ENCODE results near the gene ZFPM1.
"Not testable (repeated sequence)": the region's sequence is repeated elsewhere in the genome, so short reads cannot be mapped to it uniquely, and the experiment has no call there.

Gene ZFPM1

DNA sequence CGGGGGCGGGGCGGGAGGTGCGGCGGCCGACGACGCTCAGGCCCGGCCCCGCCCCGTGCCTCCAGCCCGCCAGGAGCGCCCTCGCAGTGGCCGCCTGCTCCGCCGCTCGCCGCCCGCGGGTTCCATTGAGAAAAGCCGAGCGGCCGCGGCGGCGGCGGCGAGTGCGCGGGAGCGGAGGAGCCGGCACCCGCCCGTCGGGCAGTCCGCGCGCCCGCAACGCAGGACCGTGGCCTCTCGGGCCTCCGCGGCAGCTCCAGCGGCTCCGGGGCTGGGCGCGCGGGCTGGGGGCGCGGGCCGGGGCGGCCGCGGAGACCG is at the start of gene ZFPM1:
TSS of gene ZFPM1 (plus strand) at position 64 of the 315 bp plus-strand sequence. CDS start 359 bp downstream, outside the sequence.
- no peak for DNase-seq (ENCODE audit: low read depth in 2 of 3, low spot score in 1 of 3)

DNA sequence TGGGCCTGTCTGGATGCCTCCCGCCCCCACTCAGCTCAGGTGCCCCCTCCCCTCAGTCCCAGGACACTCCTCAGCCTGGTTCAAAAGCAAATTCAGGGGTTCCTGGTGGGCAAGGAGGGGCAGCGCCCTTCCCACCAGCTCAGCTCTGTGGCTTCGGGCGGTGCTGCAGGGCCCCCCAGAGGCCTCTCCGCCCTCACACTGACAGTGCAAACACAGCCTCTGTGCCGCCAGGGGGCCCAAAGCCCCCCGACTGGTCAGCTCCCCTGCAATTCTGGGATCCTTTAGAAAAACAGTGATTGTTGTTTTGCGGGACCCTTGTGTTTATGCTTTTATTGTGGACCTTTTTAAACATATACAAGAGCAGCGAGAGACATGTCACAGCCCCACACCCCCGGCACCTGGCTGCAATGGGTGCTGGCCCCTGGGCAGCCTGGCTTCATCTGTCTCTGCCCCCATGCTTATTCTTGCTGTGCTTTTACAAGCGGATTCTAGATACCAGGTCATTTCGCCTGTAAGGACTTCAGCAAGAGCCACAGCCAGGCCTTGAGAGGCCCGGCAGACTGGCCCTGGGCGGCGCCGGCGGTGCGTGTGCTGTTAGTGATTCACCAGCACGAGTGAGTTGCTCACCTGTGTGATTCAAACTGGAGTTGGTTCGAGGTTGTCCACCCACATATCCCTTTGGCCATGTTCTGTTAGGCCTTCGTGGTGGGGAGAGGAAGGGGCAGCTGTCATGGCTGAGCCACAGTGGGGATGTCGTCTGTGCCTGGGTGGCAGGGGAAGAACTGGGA is 49.1 kb upstream of the ZFPM1 start:
- no peak for DNase-seq (ENCODE audit: low read depth in 2 of 3, low spot score in 1 of 3)

DNA sequence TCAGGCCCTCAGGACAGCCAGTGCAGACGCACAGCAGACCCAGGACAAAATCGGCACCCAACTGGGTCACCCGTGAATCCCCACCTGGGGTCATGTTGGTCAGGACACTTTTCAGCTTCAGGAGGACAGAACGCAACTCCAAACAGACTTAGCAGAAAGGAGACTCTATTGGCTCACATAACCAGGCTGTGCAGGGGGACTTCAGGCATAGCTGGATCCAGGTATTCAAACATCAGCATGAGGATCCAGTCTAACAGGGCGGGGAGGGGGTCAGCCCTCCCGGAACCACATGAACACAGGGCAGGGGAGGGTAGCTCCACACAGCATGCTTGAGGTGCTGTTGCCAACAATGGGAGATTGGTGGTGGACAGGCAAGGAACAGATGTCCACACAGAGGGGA is 48.3 kb upstream of the ZFPM1 start:
- no peak for DNase-seq (ENCODE audit: low read depth in 2 of 3, low spot score in 1 of 3)

DNA sequence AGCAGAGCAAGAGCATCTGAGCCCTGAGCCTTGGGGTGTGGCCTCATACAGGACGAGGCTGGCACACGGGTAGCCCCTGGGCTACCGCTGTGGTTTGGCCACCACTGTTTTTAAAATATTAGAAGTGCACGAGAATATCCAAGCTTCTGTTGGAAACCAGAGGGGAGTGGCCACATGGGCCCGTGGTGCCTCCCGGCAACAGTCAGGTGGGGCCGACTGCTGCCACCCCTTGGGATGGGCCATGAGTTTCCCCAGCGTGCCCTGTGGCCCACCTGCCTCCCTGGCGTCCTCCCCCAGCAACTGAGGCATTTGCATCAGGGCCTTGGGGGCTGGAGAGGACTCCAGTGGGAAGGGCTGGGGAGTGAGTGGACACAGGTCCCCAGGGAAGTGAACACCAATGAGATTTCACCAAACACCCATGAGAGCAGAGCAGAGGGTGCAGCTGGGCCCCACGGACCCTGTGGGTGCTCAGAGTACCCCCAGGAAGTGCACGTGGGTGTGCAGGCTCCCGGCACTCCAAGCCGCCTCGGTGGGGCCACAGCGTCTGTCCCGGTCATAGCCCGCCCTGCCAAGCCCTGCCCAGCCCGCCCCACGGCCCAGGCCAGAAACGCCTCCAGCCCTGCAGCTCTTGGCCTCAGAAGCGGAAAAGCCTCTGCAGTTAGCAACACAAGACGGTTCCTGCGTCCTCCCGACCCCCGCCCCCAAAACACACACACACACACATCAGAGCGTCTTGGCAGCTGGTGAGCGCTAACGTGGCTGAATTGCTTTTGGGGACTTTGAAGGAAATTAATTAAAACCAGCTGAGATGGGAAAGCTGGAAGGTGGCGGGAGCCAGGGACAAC is 47.6 kb upstream of the ZFPM1 start:
- no peak for DNase-seq (ENCODE audit: low read depth in 2 of 3, low spot score in 1 of 3)

DNA sequence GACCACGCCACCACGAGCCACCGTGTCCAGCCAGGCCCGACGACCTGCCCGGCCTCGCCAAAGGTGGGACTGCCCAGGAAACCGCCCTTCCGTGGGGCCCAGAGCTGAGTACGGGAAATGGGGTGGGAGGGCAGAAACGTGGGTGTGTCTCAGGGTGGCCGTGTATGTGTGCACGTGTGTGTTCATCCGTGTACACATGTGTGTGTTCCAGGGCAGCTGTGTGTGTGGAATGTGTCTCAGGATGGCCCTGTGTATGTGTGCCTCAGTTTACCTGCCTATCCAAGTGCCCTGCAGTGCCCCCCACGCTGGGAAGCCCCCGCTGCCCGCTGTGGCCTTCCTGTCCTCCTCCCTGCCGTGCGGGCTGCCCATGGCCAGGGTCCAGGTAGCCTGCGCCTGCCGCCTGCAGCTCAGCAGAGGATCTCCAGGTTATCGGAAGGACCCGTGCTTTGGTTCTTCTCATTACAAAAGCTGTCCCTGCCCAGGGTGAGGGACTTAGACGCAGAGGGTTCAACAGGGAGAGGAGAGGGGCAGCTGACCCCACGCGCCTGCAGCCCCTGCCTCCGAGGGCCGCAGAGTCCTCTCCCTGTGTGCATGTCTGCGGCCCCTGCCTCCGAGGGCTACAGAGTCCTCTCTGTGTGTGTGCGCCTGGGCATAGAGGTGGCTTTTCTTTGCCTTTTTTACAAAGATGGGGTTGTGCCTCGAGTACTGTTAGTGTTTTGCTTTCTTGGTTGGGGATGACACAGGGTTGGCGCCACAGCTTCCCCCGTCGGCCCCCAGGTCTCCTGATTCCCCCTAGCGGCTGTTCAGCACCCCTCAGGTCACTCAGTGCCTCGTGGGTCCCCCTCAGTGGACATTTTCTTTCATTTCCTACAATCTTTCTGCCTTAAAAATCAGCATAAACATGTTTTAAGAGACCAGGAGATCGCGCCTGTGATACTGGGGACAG is 46.7 kb upstream of the ZFPM1 start:
- no peak for DNase-seq (ENCODE audit: low read depth in 2 of 3, low spot score in 1 of 3)

DNA sequence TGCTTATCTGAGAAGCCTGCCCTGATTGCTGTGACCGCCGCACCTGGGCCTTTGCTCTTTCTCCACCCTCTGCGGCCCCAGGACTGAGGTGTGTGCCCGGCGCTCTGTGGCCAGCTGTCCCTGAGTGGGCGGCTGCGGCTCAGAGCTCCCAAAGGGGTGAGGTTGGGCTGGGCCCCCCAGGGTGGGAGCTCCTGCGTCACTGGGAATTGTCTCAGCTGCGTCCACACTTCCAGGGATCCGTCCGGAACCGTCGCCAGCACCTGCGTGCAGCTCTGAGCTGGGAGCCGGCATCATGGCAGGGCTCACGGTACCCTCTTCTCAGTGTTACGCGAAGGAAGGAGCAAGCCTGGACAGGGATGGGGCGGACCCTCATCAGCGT is 46.0 kb upstream of the ZFPM1 start:
- no peak for DNase-seq (ENCODE audit: low read depth in 2 of 3, low spot score in 1 of 3)

DNA sequence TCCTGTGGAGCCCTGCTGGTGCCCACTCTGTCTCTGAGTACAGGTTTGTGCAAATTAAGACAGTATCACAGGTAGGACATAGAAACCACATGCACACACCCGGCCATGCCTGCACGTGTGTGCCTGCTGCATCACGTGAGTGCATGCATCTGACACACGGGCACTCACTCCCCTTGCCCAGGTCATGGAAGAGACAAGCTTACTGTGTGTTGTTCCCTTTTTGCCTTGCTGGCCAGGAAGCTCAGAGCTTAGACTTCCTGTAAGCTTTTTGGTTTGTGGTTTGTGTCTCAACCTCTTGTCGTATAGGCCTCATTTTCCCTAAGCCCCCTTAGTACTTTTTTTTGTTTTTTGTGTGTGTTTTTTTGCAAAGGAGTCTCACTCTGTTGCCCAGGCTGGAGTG is 45.3 kb upstream of the ZFPM1 start:
- no peak for DNase-seq (ENCODE audit: low read depth in 2 of 3, low spot score in 1 of 3)

DNA sequence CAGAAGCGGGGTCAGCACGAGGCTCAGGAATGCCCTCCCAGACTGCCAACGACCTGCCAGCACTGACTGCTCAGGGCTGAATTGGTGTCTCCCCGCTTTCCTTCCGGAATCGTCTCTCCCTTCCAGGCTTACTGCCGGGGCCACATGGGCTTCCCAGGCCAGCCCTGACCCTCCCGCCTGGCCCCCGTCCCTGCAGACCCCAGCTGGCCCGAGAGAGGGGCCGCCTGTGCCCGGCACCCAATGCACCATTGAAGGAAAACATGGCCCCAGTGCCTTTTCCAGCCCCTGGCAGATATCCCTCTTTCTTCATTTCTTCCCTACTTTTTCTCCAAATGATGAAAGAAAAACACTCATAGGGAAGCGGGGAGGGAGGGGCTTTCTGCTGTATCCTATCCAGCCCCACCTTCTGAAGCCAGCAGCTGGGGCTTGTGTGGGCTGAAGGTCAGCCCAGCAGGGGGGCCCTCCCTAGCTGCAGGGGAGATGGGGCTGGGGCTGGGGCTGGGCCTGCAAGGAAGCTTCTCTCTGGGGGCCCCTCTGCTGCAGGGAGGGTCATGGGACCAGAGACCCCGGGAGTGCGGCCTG is 44.4 kb upstream of the ZFPM1 start:
- DNase-seq (ENCODE audit: low read depth in 2 of 3, low spot score in 1 of 3) = no peak

DNA sequence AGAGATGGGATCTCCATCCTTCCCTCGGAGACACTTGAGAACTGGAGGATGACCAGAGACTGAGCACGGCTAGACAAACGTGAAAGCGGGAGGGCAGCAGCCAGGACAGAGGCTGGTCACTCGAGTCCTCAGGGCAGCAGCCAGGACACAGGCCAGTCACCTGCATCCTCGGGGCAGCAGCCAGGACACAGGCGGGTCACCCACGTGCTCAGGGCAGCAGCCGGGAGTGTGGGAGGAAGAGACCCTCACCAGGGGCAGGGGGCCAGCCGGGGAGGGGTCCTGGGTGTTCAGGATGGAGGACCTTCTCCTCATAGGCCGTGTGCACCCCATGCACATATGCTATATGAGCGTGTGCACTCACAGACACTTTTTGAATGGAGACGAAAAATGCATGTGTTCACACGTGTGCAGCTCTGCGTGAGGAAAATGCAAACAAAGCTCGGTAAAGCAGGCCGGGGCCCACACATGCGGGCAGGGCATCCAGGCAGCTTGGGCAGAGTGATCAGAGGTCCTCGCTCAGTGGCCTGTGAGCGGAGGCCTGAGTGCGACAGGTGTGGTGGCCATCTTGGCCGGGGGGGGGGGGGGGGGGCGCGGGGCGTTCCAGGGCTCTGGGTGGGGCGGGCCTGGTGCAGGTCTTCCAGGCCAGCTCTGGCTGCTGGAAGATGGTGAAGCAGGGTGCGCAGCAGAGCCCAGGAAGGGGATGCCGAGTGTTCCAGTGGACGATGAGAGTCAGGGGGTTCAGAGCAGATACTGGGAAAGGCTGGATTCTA is 43.6 kb upstream of the ZFPM1 start:
- DNase-seq (ENCODE audit: low read depth in 2 of 3, low spot score in 1 of 3) = no peak

DNA sequence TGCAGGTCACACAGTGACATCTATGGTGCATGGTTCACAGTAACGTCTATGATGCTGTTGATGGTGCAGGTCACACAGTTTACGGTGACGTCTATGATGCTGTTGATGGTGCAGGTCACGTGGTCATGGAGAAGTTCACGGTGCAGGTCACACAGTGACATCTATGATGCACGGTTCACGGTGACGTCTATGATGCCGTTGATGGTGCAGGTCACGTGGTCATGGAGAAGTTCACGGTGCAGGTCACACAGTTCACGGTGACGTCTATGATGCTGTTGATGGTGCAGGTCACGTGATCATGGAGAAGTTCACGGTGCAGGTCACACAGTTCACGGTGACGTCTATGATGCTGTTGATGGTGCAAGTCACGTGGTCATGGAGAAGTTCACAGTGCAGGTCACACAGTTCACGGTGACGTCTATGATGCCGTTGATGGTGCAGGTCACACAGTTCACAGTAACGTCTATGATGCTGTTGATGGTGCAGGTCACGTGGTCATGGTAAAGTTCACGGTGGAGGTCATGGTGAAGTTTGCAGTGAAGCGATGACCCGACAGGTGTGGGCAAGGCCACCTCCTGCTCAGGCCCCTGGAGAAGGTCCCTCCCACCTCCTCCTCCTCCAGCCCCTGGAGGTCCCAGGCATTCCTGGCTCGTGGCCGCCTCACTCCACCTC is 42.6 kb upstream of the ZFPM1 start:
- not testable (repeated sequence) for DNase-seq (ENCODE audit: low read depth in 2 of 3, low spot score in 1 of 3)

DNA sequence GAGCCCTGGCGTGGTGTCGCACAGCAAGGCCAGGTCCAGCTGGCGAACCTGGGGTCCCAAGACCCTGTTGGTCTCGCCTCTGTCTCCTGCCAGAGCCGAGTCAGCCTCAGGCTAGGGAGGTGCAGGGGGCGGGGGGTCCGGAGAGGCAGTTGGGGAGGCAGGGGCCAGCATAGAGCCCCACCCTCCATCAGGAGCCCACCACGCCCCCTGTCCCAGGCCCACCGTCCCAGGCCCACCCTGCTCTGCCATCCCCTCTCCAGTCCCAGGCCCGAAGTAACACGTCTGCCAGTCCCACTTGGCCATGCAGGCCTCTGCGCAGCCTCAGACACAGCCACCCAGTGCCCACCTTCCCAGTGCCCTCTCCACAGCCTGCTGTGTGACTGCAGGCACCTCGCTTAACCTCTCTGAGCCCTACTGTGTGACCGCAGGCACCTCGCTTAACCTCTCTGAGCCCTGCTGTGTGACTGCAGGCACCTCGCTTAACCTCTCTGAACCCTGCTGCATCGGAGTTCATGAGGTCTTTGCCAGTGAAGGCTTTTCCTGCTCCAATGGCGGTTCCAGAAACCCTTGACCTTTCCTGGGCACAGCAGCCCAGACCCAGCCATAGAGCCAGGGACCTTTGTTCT is 41.0 kb upstream of the ZFPM1 start:
- no peak for DNase-seq (ENCODE audit: low read depth in 2 of 3, low spot score in 1 of 3)

DNA sequence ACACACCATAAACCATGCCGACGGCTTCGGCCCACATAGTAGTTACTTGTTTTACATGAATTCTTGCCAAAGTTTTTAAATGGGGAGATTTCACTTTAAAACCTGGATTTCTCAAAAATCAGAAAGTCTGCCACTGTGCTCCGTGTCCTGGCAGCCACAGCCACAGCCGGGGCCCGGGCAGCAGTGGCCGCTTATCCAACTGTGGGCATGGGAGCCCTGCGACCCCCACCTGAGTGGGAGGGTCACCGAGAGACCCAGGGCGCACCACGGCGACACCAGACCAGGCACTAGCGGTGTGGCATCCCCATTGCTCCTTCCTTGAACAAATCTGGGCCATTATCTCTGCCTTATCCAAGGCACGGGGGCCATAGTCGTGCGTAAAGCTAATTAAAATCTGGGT is 40.3 kb upstream of the ZFPM1 start:
- DNase-seq (ENCODE audit: low read depth in 2 of 3, low spot score in 1 of 3) = no peak

DNA sequence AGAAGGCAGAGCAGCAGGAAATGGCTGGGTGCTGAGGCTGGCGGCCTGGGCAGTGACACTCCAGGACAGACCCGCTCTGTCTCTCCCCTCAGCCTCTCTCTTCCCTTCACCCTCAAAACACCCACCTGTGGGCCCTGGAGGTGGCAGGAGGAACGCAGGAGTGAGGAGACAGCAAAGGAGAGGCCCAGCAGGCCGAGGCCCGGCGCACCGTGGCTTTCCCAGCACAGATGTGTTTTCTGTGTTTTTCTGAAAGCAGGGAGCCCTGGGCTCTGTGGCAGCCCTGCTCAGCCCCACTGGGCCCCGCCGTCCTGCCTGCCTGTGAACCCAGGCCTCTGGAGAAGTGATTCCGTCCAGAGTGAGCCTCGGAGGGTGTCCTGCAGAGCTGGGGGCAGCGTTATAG is 39.8 kb upstream of the ZFPM1 start:
- no peak for DNase-seq (ENCODE audit: low read depth in 2 of 3, low spot score in 1 of 3)

DNA sequence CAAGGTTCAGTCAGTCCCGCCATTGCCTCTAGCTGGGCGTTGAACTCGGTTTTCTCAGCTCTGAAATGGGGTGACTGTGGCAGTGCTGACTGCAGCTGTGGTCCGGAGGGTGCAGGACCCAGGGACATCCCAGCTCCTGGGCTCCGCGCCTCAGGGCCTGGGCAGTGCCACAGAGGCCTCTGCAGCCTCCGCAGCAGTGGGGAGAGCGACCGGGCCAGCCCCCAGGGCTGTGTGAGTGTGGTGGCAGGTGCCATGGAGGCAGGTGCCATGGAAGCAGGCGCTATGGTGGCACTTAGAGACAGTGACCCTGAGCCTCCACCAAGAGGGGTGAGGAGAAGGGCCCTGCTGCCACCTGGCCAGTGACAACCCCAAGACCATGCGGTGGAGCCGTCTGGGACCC is 39.4 kb upstream of the ZFPM1 start:
- DNase-seq (ENCODE audit: low read depth in 2 of 3, low spot score in 1 of 3) = no peak

DNA sequence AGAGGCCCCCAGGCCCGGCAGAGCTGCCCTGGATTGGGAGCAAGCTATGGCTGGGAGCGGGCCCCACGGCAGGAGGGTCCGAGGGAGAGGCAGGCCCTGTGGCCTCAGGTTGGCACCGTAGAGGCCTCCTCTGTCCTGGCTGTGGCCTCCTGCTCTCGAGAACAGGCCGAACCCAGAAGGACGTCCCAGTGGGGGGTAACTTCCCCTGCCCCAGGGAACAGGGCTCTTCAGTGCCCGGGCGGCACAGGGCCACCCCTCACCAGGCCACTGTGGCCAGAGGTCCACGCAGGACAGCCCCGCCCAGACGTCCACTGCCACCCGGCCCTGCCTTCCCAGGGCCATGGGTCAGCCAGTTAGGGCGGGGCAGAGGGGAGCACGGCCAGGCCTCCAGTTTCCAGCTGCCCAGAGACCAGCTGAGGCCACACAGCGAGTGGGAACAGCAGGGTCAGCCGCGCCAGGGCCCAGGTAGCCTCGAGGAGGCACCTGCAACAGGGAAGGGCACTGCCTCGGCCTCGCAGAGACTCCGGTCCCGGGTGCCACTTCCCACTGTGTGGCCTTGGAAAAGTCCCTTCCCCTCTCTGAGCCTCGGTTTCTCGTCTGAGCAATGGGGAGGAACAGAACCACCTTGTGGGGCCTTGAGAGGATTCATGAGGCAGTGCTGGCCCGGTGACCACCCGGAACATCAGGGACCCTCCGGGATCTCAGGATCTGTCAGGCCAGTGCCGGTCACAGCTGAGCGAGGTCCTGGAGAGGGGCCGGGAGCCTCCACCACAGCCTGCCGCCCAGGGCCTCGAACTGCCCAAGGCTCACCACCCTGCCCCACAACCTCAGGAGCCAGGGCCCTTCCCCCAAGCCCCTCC is 38.3 kb upstream of the ZFPM1 start:
- no peak for DNase-seq (ENCODE audit: low read depth in 2 of 3, low spot score in 1 of 3)

DNA sequence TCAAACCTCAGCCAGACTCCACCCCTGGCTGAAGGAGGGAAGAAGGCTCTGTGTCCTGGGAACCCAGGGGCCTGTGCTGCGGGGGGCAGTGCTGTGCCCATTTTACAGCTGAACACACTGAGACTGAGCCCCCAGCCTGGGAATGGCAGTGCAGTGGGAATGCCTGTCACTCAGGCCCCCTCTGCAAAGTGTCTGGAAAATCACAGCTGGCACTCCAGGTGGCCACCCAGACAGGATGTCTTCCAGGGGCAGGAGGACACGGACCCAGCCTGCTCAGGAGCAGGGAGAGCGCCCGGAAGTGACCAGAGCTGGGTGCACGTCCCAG is 37.7 kb upstream of the ZFPM1 start:
- no peak for DNase-seq (ENCODE audit: low read depth in 2 of 3, low spot score in 1 of 3)

DNA sequence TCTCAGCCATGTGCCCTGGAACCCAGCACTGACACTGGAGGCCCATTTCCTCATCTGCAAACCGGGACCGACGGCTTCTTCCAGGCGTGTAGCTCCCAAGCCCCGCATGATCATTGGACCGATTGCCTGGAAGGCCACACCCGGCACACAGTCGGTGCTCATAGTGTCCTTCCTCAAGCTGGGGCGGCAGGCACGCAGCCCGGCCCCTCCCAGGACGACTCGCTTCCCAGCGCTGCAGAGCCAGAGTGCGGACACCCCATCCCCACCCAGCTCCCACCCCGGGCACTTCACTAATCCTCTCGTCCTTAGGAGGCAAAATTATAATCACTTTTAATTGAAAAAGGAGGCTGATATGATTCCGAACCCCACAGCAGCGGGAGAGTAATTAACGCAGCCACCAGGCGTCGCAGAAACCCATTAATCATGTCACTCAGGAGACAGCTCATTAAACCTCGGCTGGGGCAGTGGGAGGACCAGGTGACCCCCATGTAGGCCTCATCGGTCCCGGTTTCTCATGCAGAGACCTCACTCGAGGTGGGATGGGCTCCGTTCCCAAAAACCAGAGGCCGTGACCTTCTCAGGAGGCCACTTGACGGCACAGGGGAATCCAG is 37.3 kb upstream of the ZFPM1 start:
- DNase-seq (ENCODE audit: low read depth in 2 of 3, low spot score in 1 of 3) = no peak

DNA sequence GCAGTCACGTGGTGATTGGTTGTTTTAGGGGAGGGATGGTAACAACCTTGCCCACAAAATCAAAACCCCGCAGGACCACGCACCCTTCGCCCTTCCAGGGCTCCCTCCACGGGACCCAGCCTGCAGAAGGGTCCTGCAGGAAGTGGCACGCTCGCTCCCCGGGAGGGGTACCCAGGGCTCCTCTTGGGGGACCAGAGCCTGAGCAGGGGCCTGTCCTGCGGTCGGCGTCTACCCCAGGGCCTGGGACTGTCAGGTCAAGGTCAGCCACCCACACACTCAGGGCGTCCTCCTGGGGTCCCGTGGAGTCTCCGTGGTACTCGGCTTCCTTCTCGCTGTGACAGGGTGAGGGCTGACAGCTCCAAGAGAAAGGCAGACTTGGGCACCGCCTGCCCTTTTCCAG is 36.4 kb upstream of the ZFPM1 start:
- DNase-seq (ENCODE audit: low read depth in 2 of 3, low spot score in 1 of 3) = no peak

Measured in stimulated activated CD4-positive, alpha-beta T cell treated with anti-CD3 and anti-CD28 coated beads, Interleukin-12 subunit alpha, Interleukin-12 subunit beta, amount 100 ng/mL, for 48 hours (primary cell).